Stomach (tissue), 19 donors: ENCODE measurements around the gene EGLN1. TPM values are rescaled to one million over a fixed set of nuclear protein-coding genes. Genes with fewer than 3 reads are reported as not detected.
"Not testable (repeated sequence)": the region's sequence is repeated elsewhere in the genome, so short reads cannot be mapped to it uniquely, and the experiment has no call there.

Experiments used
- DNase-seq, 2 donors: peaks; one replicate each; pipeline versions ENCODE4 v3.0.0 to v3.0.0-alpha.2; 2013 to 2019
- H3K27ac ChIP-seq, 5 donors: fragments of 200-600 bp in 4 of 5; sonication (generic) in 4 of 5; one replicate each; pipeline ENCODE4 v1.5.1; 2013 to 2019; ENCODE audit warnings: mild to moderate bottlenecking in 1 of 5, moderate library complexity in 1 of 5
- H3K27me3 ChIP-seq, 3 donors: fragments of 200-600 bp; sonication (generic); one replicate each; pipeline ENCODE4 v1.5.1; 2017 to 2019; ENCODE audit warnings: mixed run types in 1 of 3
- H3K36me3 ChIP-seq, 4 donors: fragments of 200-600 bp; sonication (generic); 1 replicate in 3 of 4; 2 replicates in 1 of 4; pipeline ENCODE4 v1.5.1; 2016 to 2019
- H3K4me1 ChIP-seq, 4 donors: fragments of 200-600 bp; sonication (generic); one replicate each; pipeline ENCODE4 v1.5.1; 2016 to 2019
- H3K4me3 ChIP-seq, 4 donors: fragments of 200-600 bp; sonication (generic) in 3 of 4; one replicate each; pipeline ENCODE4 v1.5.1; 2016 to 2019; ENCODE audit warnings: mild to moderate bottlenecking in 1 of 4
- H3K9me3 ChIP-seq, 4 donors: fragments of 200-600 bp; sonication (generic); one replicate each; pipeline ENCODE4 v1.5.1; 2016 to 2019
- EP300 ChIP-seq: sonication (generic); formaldehyde crosslinking; IDR thresholded peaks from one replicate; pipeline ENCODE4 v1.6.1; 2017; ENCODE audit warnings: antibody characterized with exemption
- POLR2A ChIP-seq, 4 donors: fragments of 450-650 bp; IDR thresholded peaks; one replicate each; pipeline ENCODE4 v1.6.1; 2016; ENCODE audit warnings: antibody characterized with exemption in 4 of 4, control low read depth in 2 of 4, mild to moderate bottlenecking in 1 of 4, moderate library complexity in 1 of 4
- POLR2AphosphoS5 ChIP-seq, 3 donors: sonication (generic); formaldehyde crosslinking; IDR thresholded peaks; one replicate each; pipeline ENCODE4 v1.6.1; 2016; ENCODE audit warnings: antibody characterized with exemption in 3 of 3
- WGBS, 5 donors: extraction: QIAGEN DNeasy Blood & Tissue Kit in 3 of 5; methylation state at CpG; one replicate each; pipeline versions ENCODE4 v1.1.5 to v1.1.7; 2013 to 2018; 5-methylcytosine and 5-hydroxymethylcytosine counted together
- intact Hi-C: fragments of 100-400 bp; cut with DNase I; formaldehyde crosslinking; loops from one replicate; pipeline ENCODE4 v1.15.1; 2023; ENCODE audit warnings: low total_unique reads
- long read RNA-seq, 10 donors: transcript quantifications; one replicate each; lab custom pipeline, GENCODE V29; 2026
- polyA plus RNA-seq, 3 donors: library from polyadenylated mRNA; stranded (reverse); fragments of 200-250 nt; gene quantifications; one replicate each; pipeline ENCODE4 v1.2.3, GENCODE V29; 2013
- total RNA-seq, 5 donors: library from RNA; depleted of rRNA; stranded (reverse); fragments of >200 nt; gene quantifications; one replicate each; pipeline versions ENCODE4 v1.1.0 to v1.2.3, GENCODE V29; 2014 to 2016
- TF ChIP-seq, protein P1 (sequence below), 7 experiments: fragments of 450-650 bp in 4 of 7; fragments of 200-600 bp in 3 of 7; sonication (generic) in 3 of 7; IDR thresholded peaks; one replicate each; pipeline ENCODE4 v1.5.1; 2016 to 2019; ENCODE audit warnings: antibody characterized with exemption in 7 of 7, control low read depth in 2 of 7, mild to moderate bottlenecking in 1 of 7
- donor health status: healthy with polysubstance abuse.
- donor health status: Bipolar disorder and iron deficiency.
- donor health status: healthy.

The EGLN1 gene
- 10 to 100 TPM; 10.3 to 43.0 (median 34.8) TPM for total RNA-seq
- 10 to 100 TPM in 2 of 3 donors, 1 to 10 TPM in 1; 7.0 to 13.1 (median 10.4) TPM for polyA plus RNA-seq
- long read RNA-seq, donor 1, full-length matches to known transcripts = 5 of 5 reads
- long read RNA-seq, donor 1, partial matches to known transcripts = 0 of 5 reads
- long read RNA-seq, donor 1, other reads (novel, unspliced or antisense) = 0 of 5 reads
- long read RNA-seq, donor 2, full-length matches to known transcripts = 7 of 7 reads
- long read RNA-seq, donor 2, partial matches to known transcripts = 0 of 7 reads
- long read RNA-seq, donor 2, other reads (novel, unspliced or antisense) = 0 of 7 reads
- long read RNA-seq, donor 3, full-length matches to known transcripts = 2 of 2 reads
- long read RNA-seq, donor 3, partial matches to known transcripts = 0 of 2 reads
- long read RNA-seq, donor 3, other reads (novel, unspliced or antisense) = 0 of 2 reads
- long read RNA-seq, donor 4, full-length matches to known transcripts = 3 of 3 reads
- long read RNA-seq, donor 4, partial matches to known transcripts = 0 of 3 reads
- long read RNA-seq, donor 4, other reads (novel, unspliced or antisense) = 0 of 3 reads
- long read RNA-seq, donor 5, full-length matches to known transcripts = 17 of 17 reads
- long read RNA-seq, donor 5, partial matches to known transcripts = 0 of 17 reads
- long read RNA-seq, donor 5, other reads (novel, unspliced or antisense) = 0 of 17 reads
- long read RNA-seq, donor 6 = 0 reads
- long read RNA-seq, donor 7, full-length matches to known transcripts = 15 of 15 reads
- long read RNA-seq, donor 7, partial matches to known transcripts = 0 of 15 reads
- long read RNA-seq, donor 7, other reads (novel, unspliced or antisense) = 0 of 15 reads
- long read RNA-seq, donor 8, full-length matches to known transcripts = 14 of 14 reads
- long read RNA-seq, donor 8, partial matches to known transcripts = 0 of 14 reads
- long read RNA-seq, donor 8, other reads (novel, unspliced or antisense) = 0 of 14 reads
- long read RNA-seq, donor 9, full-length matches to known transcripts = 3 of 3 reads
- long read RNA-seq, donor 9, partial matches to known transcripts = 0 of 3 reads
- long read RNA-seq, donor 9, other reads (novel, unspliced or antisense) = 0 of 3 reads
- long read RNA-seq, donor 10, full-length matches to known transcripts = 3 of 3 reads
- long read RNA-seq, donor 10, partial matches to known transcripts = 0 of 3 reads
- long read RNA-seq, donor 10, other reads (novel, unspliced or antisense) = 0 of 3 reads

DNA sequence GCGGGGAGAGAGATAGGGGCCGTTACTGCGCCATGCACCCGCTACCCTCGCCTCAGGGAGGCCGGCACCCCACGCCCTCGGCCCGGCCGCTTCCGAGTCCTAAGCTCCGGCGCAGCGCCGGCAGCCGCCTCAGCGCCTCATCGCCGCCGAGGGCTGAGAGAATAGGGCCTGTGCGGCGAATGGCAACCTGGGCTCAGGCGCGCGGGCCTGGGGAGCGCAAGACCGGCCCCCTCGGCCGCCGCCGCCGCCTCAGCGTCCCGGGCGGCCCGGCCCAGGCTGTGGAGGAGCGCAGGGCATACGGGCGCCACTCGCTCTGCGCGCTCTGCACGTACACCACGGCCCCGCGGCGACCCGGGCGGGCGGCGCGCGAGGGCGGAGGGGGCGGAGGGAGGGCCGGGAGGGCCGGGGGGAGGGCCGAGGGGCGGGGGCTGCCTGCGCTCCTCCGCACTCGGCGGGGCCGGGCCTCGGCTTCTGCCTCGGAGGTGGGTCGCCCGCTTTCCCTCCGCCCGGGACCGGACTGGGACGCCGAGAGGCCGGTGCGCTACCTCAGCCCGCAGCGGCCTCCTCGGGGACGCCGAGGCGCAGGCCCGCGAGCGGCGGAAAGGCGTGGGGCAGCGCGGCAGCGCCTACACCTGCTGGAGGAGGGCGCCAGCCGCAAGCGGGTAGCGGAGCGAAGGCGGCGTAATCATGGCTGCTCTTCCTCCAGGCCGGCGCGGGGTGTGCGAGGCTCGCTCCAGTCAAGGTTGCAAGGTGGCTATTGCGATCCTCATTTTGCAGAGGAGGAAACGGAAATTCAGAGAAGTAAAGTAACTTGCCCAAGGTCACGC lies at the start of gene EGLN1:
TSS of gene EGLN1 (minus strand) at position 317 of the 827 bp plus-strand sequence. CDS start 399 bp downstream, outside the sequence.
- intact Hi-C loops = no loop called here
- peak; percentile 89 to 96 for DNase-seq
- peaks cover 25 to 45% (median 37%) of the 10 kb centered on the region in 4 donors for H3K4me1 ChIP-seq
- H3K27ac ChIP-seq = peak within 1 kb of the TSS; percentile 97 to 100 (median 99)
- no peaks in the 10 kb centered on the region for H3K36me3 ChIP-seq
- H3K9me3 ChIP-seq = no peaks in the 10 kb centered on the region
- peak within 1 kb of the TSS; percentile 77 to 86 (median 84) for H3K4me3 ChIP-seq
- WGBS, 5 donors = 0 to 1% (median 0%) methylated on average over 18 to 104 of the region's 104 CpGs
- H3K27me3 ChIP-seq = no peaks in the 10 kb centered on the region
- peak in 1 of 4 donors; percentile 28 for TF ChIP-seq POLR2A (IDR thresholded peaks at IDR 0.05)
- TF ChIP-seq EP300 = no peak
- TF ChIP-seq POLR2AphosphoS5 (IDR thresholded peaks at IDR 0.05) = peak; percentile 40 to 87 (median 79)
- TF ChIP-seq, protein P1, sequence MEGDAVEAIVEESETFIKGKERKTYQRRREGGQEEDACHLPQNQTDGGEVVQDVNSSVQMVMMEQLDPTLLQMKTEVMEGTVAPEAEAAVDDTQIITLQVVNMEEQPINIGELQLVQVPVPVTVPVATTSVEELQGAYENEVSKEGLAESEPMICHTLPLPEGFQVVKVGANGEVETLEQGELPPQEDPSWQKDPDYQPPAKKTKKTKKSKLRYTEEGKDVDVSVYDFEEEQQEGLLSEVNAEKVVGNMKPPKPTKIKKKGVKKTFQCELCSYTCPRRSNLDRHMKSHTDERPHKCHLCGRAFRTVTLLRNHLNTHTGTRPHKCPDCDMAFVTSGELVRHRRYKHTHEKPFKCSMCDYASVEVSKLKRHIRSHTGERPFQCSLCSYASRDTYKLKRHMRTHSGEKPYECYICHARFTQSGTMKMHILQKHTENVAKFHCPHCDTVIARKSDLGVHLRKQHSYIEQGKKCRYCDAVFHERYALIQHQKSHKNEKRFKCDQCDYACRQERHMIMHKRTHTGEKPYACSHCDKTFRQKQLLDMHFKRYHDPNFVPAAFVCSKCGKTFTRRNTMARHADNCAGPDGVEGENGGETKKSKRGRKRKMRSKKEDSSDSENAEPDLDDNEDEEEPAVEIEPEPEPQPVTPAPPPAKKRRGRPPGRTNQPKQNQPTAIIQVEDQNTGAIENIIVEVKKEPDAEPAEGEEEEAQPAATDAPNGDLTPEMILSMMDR (IDR thresholded peaks at IDR 0.05) = peak in 1 of 7 experiments; percentile 19

DNA sequence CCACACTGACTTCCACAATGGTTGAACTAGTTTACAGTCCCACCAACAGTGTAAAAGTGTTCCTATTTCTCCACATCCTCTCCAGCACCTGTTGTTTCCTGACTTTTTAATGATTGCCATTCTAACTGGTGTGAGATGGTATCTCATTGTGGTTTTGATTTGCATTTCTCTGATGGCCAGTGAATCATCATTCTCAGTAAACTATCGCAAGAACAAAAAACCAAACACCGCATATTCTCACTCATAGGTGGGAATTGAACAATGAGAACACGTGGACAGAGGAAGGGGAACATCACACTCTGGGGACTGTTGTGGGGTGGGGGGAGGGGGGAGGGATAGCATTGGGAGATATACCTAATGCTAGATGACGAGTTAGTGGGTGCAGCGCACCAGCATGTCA lies 49.4 kb upstream of the EGLN1 start:
- DNase-seq, H3K9me3 ChIP-seq, intact Hi-C loops, H3K27ac ChIP-seq, H3K4me1 ChIP-seq, H3K4me3 ChIP-seq, H3K27me3 ChIP-seq, H3K36me3 ChIP-seq: not testable (repeated sequence)
- 75 to 92% (median 76%) methylated on average over 3 to 5 of the region's 5 CpGs for WGBS, 5 donors

DNA sequence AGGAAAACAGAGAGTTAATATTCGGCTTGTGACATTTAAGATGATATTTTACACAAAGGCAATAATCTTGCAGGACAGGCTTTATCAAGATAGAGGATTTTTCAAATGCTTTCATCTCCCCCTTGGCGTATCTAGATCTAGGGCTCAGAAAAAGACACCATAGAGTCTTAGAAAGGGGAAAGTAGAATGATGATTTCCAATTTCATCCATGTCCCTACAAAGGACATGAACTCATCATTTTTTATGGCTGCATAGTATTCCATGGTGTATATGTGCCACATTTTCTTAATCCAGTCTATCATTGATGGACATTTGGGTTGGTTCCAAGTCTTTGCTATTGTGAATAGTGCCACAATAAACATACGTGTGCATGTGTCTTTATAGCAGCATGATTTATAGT lies 48.9 kb upstream of the EGLN1 start:
- H3K4me1 ChIP-seq, H3K27ac ChIP-seq, H3K4me3 ChIP-seq, DNase-seq, H3K36me3 ChIP-seq, intact Hi-C loops, H3K9me3 ChIP-seq, H3K27me3 ChIP-seq: not testable (repeated sequence)
- WGBS, 5 donors = 88 to 95% (median 93%) methylated on average over 2 of the region's 3 CpGs

DNA sequence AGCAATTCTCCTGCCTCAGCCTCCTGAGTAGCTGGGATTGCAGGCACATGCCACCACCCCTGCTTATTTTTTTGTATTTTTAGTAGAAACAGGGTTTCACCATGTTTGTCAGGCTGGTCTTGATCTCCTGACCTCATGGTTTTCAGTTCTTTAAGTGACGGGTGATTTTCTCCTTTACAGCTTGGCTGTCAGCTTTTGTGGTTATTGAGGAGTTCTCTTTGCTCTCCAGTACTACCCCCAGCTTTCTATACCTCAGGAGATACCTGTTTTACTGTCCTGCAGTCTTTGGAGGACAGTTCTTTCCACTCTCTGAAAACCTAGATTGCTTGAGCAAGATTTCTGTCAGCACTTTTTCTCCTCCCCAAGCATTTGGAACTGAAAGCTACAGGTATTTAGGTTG lies 45.9 kb upstream of the EGLN1 start:
- Histone ChIP-seq H3K27ac (no peak overlapping the region), H3K9me3 (peaks cover 0 to 5% (median 0%) of the 10 kb centered on the region in 4 donors), H3K4me3 (no peak overlapping the region), H3K4me1 (no peaks in the 10 kb centered on the region), H3K27me3 (peaks cover 0 to 6% (median 0%) of the 10 kb centered on the region in 3 donors), H3K36me3 (no peaks in the 10 kb centered on the region)
- no peak for DNase-seq
- intact Hi-C loops = no loop called here
- WGBS, 5 donors = 52 to 77% (median 68%) methylated on average over 1 of the region's 1 CpG
- no peak for TF ChIP-seq POLR2AphosphoS5 (IDR thresholded peaks at IDR 0.05)
- TF ChIP-seq, protein P1 (IDR thresholded peaks at IDR 0.05) = no peak
